Measurements from ENCODE around the gene EXD3. TPM values are rescaled to one million over a fixed set of nuclear protein-coding genes. Genes with fewer than 3 reads are reported as not detected.

The EXD3 gene
- polyA plus RNA-seq, 1 of the 3 experiments (the other 2 are of a cell fraction) = 11.5 TPM

GRCh38 chr9:137357166-137357565, 65.8 kb downstream of the EXD3 start:
- no peak overlapping the region for H3K4me3 ChIP-seq (ENCODE audit: low read depth in 2 of 2, low read length in 1 of 2)
- H3K9ac ChIP-seq = no peak overlapping the region
- ChIA-PET POLR2A (no interaction called here), CTCF (no interaction called here)
- no peak for DNase-seq
- no peaks in the 10 kb centered on the region for H3K27me3 ChIP-seq (ENCODE audit: insufficient read depth)
- no peaks in the 10 kb centered on the region for H4K20me1 ChIP-seq (ENCODE audit: insufficient read depth)
- WGBS (ENCODE audit: low lambda C conversion rate) = 25% methylated on average over 4 of the region's 4 CpGs
- no peaks in the 10 kb centered on the region for H3K9me2 ChIP-seq
- no peaks in the 10 kb centered on the region for H3K79me2 ChIP-seq (ENCODE audit: insufficient read depth)
- no peak overlapping the region for H2AFZ ChIP-seq (ENCODE audit: low read depth)
- H3K9me3 ChIP-seq = no peaks in the 10 kb centered on the region
- no peak overlapping the region for H3K27ac ChIP-seq (ENCODE audit: low read depth in 2 of 2, low read length in 1 of 2)
- no peaks in the 10 kb centered on the region for H3K4me1 ChIP-seq (ENCODE audit: control insufficient read depth in 1 of 2, insufficient read depth in 2 of 2, low read depth in 1 of 2, low read length in 1 of 2)
- H3F3A ChIP-seq (replicated peaks; ENCODE audit: insufficient read depth) = no peaks in the 10 kb centered on the region
- H3K36me3 ChIP-seq (replicated peaks in 1 of 2; ENCODE audit: control insufficient read depth in 1 of 2, insufficient read depth in 2 of 2, low read length in 1 of 2) = no peaks in the 10 kb centered on the region
- TF ChIP-seq PBX3 (IDR thresholded peaks at IDR 0.05) (no peak), EP300 (IDR thresholded peaks at IDR 0.05; ENCODE audit: borderline replicate concordance in 1 of 2, low read depth in 1 of 2, low read length in 1 of 2) (no peak), TCF12 (IDR thresholded peaks at IDR 0.05) (no peak), FOXJ3 (CRISPR knock-in tag; IDR thresholded peaks at IDR 0.05) (no peak), TEAD4 (IDR thresholded peaks at IDR 0.05; ENCODE audit: borderline replicate concordance, insufficient read depth) (no peak), USF1 (IDR thresholded peaks at IDR 0.05; ENCODE audit: borderline replicate concordance, low read depth) (no peak), RXRA (IDR thresholded peaks at IDR 0.05; ENCODE audit: borderline replicate concordance, low read depth) (no peak), NFIC (IDR thresholded peaks at IDR 0.05; ENCODE audit: borderline replicate concordance) (no peak), RAD21 (IDR thresholded peaks at IDR 0.05; ENCODE audit: low read length) (no peak), ELF1 (IDR thresholded peaks at IDR 0.05) (no peak), MEF2A (IDR thresholded peaks at IDR 0.05; ENCODE audit: borderline replicate concordance, low read depth) (no peak)
- no peak overlapping the region for H3K4me2 ChIP-seq

- Histone ChIP-seq H3K36me3 (replicated peaks in 1 of 2; ENCODE audit: control insufficient read depth in 1 of 2, insufficient read depth in 2 of 2, low read length in 1 of 2) (no peaks in the 10 kb centered on the region), H3K9me3 (no peaks in the 10 kb centered on the region), H3K27ac (ENCODE audit: low read depth in 2 of 2, low read length in 1 of 2) (no peak overlapping the region), H3K4me2 (no peak overlapping the region), H3K79me2 (ENCODE audit: insufficient read depth) (no peaks in the 10 kb centered on the region), H3K9me2 (no peaks in the 10 kb centered on the region), H3F3A (replicated peaks; ENCODE audit: insufficient read depth) (no peaks in the 10 kb centered on the region), H4K20me1 (ENCODE audit: insufficient read depth) (no peaks in the 10 kb centered on the region), H3K9ac (no peak overlapping the region), H2AFZ (ENCODE audit: low read depth) (no peak overlapping the region), H3K4me3 (ENCODE audit: low read depth in 2 of 2, low read length in 1 of 2) (no peak overlapping the region), H3K4me1 (ENCODE audit: control insufficient read depth in 1 of 2, insufficient read depth in 2 of 2, low read depth in 1 of 2, low read length in 1 of 2) (no peaks in the 10 kb centered on the region), H3K27me3 (ENCODE audit: insufficient read depth) (no peaks in the 10 kb centered on the region)
- no peak for DNase-seq
- 40% methylated on average over 8 of the region's 18 CpGs for WGBS (ENCODE audit: low lambda C conversion rate)
- CTCF ChIA-PET = no interaction called here
- TF ChIP-seq GATA2 (CRISPR knock-in tag; IDR thresholded peaks at IDR 0.05) = no peak
- no peak for TF ChIP-seq RCOR1 (IDR thresholded peaks at IDR 0.05; ENCODE audit: low read length)
- no peak for TF ChIP-seq TEAD4 (IDR thresholded peaks at IDR 0.05; ENCODE audit: borderline replicate concordance, insufficient read depth)
- no peak for TF ChIP-seq FOXM1 (IDR thresholded peaks at IDR 0.05; ENCODE audit: low read depth)
- TF ChIP-seq SMC3 (IDR thresholded peaks at IDR 0.05; ENCODE audit: low read depth, low read length) = no peak
- TF ChIP-seq EZH2phosphoT487 (IDR thresholded peaks at IDR 0.05; ENCODE audit: borderline replicate concordance, low read depth) = no peak
- no peak for TF ChIP-seq ELF1 (IDR thresholded peaks at IDR 0.05)
- POLR2A ChIA-PET = no interaction called here
These were observed 67.1 kb downstream of the EXD3 start for GRCh38 chr9:137355761-137356365.

All from SK-N-SH (cell line).